Vagina (tissue), 2 donors: ENCODE data around the gene TOMM7. TPM values are rescaled to one million over a fixed set of nuclear protein-coding genes. Genes with fewer than 3 reads are reported as not detected.
A peak's percentile ranks its signal among the peaks of the same experiment; 100 is the strongest.

Source experiments
- DNase-seq, 2 donors: peaks; one replicate each; pipeline ENCODE4 v3.0.0-alpha.2; 2017; ENCODE audit errors: extremely low spot score in 2 of 2
- H3K27ac ChIP-seq: fragments of 200-600 bp; sonication (generic); one replicate; pipeline ENCODE4 v1.5.1; 2019
- H3K27me3 ChIP-seq: fragments of 200-600 bp; sonication (generic); one replicate; pipeline ENCODE4 v1.5.1; 2019
- H3K36me3 ChIP-seq, 2 donors: fragments of 200-600 bp; sonication (generic); one replicate each; pipeline ENCODE4 v1.5.1; 2017 to 2019
- H3K4me1 ChIP-seq: fragments of 200-600 bp; sonication (generic); one replicate; pipeline ENCODE4 v1.5.1; 2019
- H3K4me3 ChIP-seq, 2 donors: fragments of 200-600 bp; sonication (generic); 1 replicate in 1 of 2; 2 replicates in 1 of 2; pipeline ENCODE4 v1.5.1; 2016 to 2019
- H3K9me3 ChIP-seq: fragments of 200-600 bp; sonication (generic); one replicate; pipeline ENCODE4 v1.5.1; 2019
- POLR2A ChIP-seq, 2 donors: fragments of 450-650 bp; IDR thresholded peaks; one replicate each; pipeline ENCODE4 v1.6.1; 2017; ENCODE audit warnings: antibody characterized with exemption in 2 of 2, mild to moderate bottlenecking in 2 of 2, moderate library complexity in 2 of 2
- POLR2AphosphoS5 ChIP-seq, 2 donors: sonication (generic); formaldehyde crosslinking; IDR thresholded peaks; one replicate each; pipeline ENCODE4 v1.9.0; 2017; ENCODE audit warnings: antibody characterized with exemption in 2 of 2, mild to moderate bottlenecking in 2 of 2, low read depth in 1 of 2; ENCODE audit not compliant: insufficient read depth in 1 of 2
- intact Hi-C: fragments of 100-400 bp; cut with DNase I; formaldehyde crosslinking; loops from one replicate; pipeline ENCODE4 v1.15.1; 2023
- total RNA-seq: library from RNA; depleted of rRNA; stranded (reverse); fragments of >200 nt; gene quantifications from one replicate; pipeline ENCODE4 v1.2.3, GENCODE V29; 2016
- TF ChIP-seq, protein P1 (sequence below), 3 experiments: fragments of 450-650 bp in 2 of 3; fragments of 200-600 bp in 1 of 3; sonication (generic) in 1 of 3; IDR thresholded peaks; one replicate each; pipeline ENCODE4 v1.5.1; 2017 to 2019; ENCODE audit warnings: antibody characterized with exemption in 3 of 3, mild to moderate bottlenecking in 2 of 3, moderate library complexity in 2 of 3

Gene TOMM7
- total RNA-seq, 1 donor from 2014 or later = 167 TPM

DNA sequence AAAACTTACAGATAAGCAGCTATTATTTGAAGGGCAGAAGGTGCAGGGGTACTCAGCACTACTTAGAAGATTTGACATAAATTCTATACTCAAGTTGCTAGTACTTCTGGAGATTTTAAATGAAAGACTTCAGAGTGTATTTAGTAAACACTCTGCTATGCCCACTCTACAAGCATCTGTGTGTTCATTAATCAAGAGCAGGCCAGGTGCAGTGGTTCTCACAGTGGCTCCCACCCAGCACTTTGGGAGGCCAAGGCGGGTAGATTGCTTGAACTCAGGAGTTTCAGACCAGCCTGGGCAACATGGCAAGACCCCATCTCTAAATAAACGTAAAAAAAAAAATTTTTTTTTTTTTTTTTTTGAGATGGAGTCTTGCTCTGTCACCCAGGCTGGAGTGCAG, 38.9 kb upstream of the TOMM7 start:
- Histone ChIP-seq H3K27me3 (no peaks in the 10 kb centered on the region), H3K4me1 (peaks cover 57% of the 10 kb centered on the region), H3K27ac (no peak overlapping the region), H3K4me3 (no peak overlapping the region), H3K36me3 (peaks cover 0 to 5% of the 10 kb centered on the region in 2 donors), H3K9me3 (no peaks in the 10 kb centered on the region)
- intact Hi-C loops = no loop called here
- DNase-seq = no peak
- no peak for TF ChIP-seq POLR2AphosphoS5 (IDR thresholded peaks at IDR 0.05; ENCODE audit: insufficient read depth in 1 of 2, low read depth in 1 of 2)
- no peak for TF ChIP-seq POLR2A (IDR thresholded peaks at IDR 0.05)
- TF ChIP-seq, protein P1, sequence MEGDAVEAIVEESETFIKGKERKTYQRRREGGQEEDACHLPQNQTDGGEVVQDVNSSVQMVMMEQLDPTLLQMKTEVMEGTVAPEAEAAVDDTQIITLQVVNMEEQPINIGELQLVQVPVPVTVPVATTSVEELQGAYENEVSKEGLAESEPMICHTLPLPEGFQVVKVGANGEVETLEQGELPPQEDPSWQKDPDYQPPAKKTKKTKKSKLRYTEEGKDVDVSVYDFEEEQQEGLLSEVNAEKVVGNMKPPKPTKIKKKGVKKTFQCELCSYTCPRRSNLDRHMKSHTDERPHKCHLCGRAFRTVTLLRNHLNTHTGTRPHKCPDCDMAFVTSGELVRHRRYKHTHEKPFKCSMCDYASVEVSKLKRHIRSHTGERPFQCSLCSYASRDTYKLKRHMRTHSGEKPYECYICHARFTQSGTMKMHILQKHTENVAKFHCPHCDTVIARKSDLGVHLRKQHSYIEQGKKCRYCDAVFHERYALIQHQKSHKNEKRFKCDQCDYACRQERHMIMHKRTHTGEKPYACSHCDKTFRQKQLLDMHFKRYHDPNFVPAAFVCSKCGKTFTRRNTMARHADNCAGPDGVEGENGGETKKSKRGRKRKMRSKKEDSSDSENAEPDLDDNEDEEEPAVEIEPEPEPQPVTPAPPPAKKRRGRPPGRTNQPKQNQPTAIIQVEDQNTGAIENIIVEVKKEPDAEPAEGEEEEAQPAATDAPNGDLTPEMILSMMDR (IDR thresholded peaks at IDR 0.05) = no peak

DNA sequence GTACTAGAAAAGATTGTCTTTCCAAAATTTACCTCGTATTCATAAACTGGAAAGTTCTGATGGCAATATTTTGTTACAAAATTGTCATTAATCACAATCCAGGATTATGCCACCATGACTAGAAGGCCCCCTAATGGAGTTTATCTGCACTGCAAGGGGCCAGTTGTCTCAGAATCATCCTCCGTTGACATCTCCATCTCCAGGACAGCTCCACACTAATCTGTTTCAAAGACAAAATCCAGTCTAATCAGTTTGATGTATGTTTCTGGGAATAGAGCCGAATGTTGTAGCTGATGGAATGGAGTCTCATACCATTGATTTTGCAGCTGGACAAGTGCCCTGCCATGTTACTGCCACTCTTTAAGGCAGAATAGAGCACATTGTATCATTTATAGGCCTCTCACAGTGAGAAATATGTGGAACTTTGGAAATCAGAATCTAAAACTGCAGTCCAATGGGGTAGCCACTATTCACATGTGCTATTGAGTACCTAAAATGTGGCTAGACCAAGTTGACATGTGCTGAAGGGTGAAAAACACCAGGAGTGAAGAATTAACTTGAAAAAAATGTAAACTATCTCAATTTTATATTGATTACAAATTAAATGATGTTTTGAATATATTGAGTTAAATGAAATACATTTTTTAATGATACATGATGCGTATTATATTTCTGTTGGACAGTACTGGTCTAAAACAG, 38.3 kb upstream of the TOMM7 start:
- peaks cover 53% of the 10 kb centered on the region for H3K4me1 ChIP-seq
- intact Hi-C loops = no loop called here
- TF ChIP-seq POLR2A (IDR thresholded peaks at IDR 0.05) = no peak
- no peak for TF ChIP-seq POLR2AphosphoS5 (IDR thresholded peaks at IDR 0.05; ENCODE audit: insufficient read depth in 1 of 2, low read depth in 1 of 2)
- TF ChIP-seq, protein P1 (IDR thresholded peaks at IDR 0.05) = no peak
- peaks cover 0 to 5% of the 10 kb centered on the region in 2 donors for H3K36me3 ChIP-seq
- no peaks in the 10 kb centered on the region for H3K27me3 ChIP-seq
- peak overlapping the region; percentile 67 for H3K27ac ChIP-seq
- no peaks in the 10 kb centered on the region for H3K9me3 ChIP-seq
- H3K4me3 ChIP-seq = no peak overlapping the region
- DNase-seq = no peak

DNA sequence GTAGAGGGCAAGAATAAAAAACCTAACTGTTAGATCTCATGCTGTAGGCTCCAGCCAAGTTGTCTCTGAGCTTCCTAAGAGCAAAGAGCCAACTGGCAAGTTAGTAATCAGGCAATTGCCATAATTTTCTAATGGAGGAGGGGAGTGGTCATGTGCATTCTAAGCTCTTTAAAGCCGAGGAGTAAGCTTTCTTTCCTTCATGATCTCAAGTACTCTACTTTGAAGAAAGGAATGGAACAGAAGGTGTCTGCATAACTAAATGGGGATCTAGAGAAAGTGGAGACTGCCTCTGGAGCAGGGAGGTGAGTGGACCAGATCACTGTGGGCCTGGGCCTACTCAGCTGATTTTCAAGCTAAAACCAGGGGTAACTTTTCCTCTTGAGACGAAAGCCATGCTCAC, 37.7 kb upstream of the TOMM7 start:
- intact Hi-C loops = no loop called here
- TF ChIP-seq, protein P1 (IDR thresholded peaks at IDR 0.05) = no peak
- TF ChIP-seq POLR2A (IDR thresholded peaks at IDR 0.05) (no peak), POLR2AphosphoS5 (IDR thresholded peaks at IDR 0.05; ENCODE audit: insufficient read depth in 1 of 2, low read depth in 1 of 2) (no peak)
- H3K9me3 ChIP-seq = no peaks in the 10 kb centered on the region
- no peak overlapping the region for H3K4me3 ChIP-seq
- H3K4me1 ChIP-seq = peaks cover 55% of the 10 kb centered on the region
- no peak for DNase-seq
- no peaks in the 10 kb centered on the region for H3K27me3 ChIP-seq
- H3K27ac ChIP-seq = peak overlapping the region; percentile 67
- peaks cover 0 to 5% of the 10 kb centered on the region in 2 donors for H3K36me3 ChIP-seq

DNA sequence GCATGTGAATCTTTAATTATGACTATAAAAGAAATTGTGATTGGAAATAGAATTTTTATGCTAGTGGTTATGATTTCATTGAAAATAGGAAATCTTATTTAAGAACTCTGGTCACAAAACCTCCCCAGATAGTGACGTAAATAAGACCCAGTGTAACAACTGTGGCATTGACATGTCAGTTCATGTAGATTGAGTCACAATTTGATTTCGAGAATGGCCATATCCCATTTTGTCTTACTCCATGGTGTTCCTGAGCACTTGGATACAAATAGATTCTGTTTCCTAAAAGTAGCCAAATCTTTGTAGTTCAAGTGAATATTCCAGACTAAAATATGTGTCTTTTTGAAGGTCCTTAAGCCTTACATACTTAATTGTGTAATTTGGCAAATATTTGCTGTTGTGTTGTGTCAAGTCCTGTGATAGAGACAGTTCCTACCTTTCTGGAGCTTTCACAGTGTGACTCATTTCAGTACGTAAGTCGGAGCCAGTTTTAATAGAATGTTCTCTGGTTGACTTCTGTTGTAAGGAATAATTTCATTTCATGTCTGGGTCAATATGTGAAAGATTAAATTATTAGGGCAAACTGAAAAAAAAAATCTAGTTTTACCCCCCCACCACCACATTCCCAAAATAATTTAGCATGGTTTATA, 37.1 kb upstream of the TOMM7 start:
- Histone ChIP-seq H3K27me3 (no peaks in the 10 kb centered on the region), H3K4me1 (peaks cover 55% of the 10 kb centered on the region)
- intact Hi-C loops = no loop called here

More for the DNA sequence above, 37.1 kb upstream of the TOMM7 start:
- TF ChIP-seq POLR2A (IDR thresholded peaks at IDR 0.05) (no peak), POLR2AphosphoS5 (IDR thresholded peaks at IDR 0.05; ENCODE audit: insufficient read depth in 1 of 2, low read depth in 1 of 2) (peak in 1 of 2 donors; percentile 79)
- TF ChIP-seq, protein P1 (IDR thresholded peaks at IDR 0.05) = no peak
- DNase-seq = no peak
- H3K4me3 ChIP-seq = no peak overlapping the region
- H3K27ac ChIP-seq = peak overlapping the region; percentile 67
- no peaks in the 10 kb centered on the region for H3K9me3 ChIP-seq
- H3K36me3 ChIP-seq = peaks cover 0 to 5% of the 10 kb centered on the region in 2 donors
